Thyroid gland (tissue), 4 donors: Measurements from ENCODE around the gene TMEM30A. TPM values are rescaled to one million over a fixed set of nuclear protein-coding genes. Genes with fewer than 3 reads are reported as not detected.

Experiments
- DNase-seq, 2 donors: peaks; one replicate each; pipeline ENCODE4 v3.0.0-alpha.2; 2019
- H3K27ac ChIP-seq, 3 donors: fragments of 200-600 bp; sonication (generic); 1 replicate in 2 of 3; 2 replicates in 1 of 3; pipeline ENCODE4 v1.5.1; 2016 to 2019; ENCODE audit warnings: mild to moderate bottlenecking in 1 of 3, moderate library complexity in 1 of 3
- H3K27me3 ChIP-seq: fragments of 200-600 bp; sonication (generic); one replicate; pipeline ENCODE4 v1.5.1; 2019
- H3K36me3 ChIP-seq, 2 donors: fragments of 200-600 bp; sonication (generic); one replicate each; pipeline ENCODE4 v1.5.1; 2016 to 2019
- H3K4me1 ChIP-seq, 2 donors: fragments of 200-600 bp; sonication (generic); one replicate each; pipeline ENCODE4 v1.5.1; 2017 to 2019
- H3K4me3 ChIP-seq, 3 donors: fragments of 200-600 bp; sonication (generic); replicated peaks in 1 of 3; 1 replicate in 2 of 3; 2 replicates in 1 of 3; pipeline ENCODE4 v1.5.1; 2016; ENCODE audit warnings: mild to moderate bottlenecking in 1 of 3
- H3K9me3 ChIP-seq: fragments of 200-600 bp; sonication (generic); one replicate; pipeline ENCODE4 v1.5.1; 2017
- CTCF ChIP-seq, 6 experiments: fragments of 200-600 bp in 3 of 6; fragments of 450-650 bp in 3 of 6; sonication (generic) in 3 of 6; IDR thresholded peaks; one replicate each; pipeline ENCODE4 v1.5.1; 2016 to 2019; ENCODE audit warnings: antibody characterized with exemption in 6 of 6, mild to moderate bottlenecking in 2 of 6, inconsistent platforms in 1 of 6, moderate library complexity in 1 of 6
- POLR2A ChIP-seq, 2 donors: fragments of 450-650 bp; IDR thresholded peaks; one replicate each; pipeline ENCODE4 v1.6.1; 2017; ENCODE audit warnings: antibody characterized with exemption in 2 of 2, mild to moderate bottlenecking in 2 of 2, moderate library complexity in 1 of 2
- WGBS, 2 donors: methylation state at CpG; one replicate each; pipeline ENCODE4 v1.1.5; 2017; 5-methylcytosine and 5-hydroxymethylcytosine counted together
- intact Hi-C: fragments of 100-400 bp; cut with DNase I; formaldehyde crosslinking; loops from one replicate; pipeline ENCODE4 v1.15.1; 2023
- total RNA-seq, 4 donors: library from RNA; depleted of rRNA; stranded (reverse); fragments of >200 nt; gene quantifications; one replicate each; pipeline ENCODE4 v1.2.3, GENCODE V29; 2016

The TMEM30A gene
- total RNA-seq, 4 donors from 2014 or later = 82.0 to 142 (median 103) TPM

GRCh38 chr6:75204959-75205775, 79.4 kb downstream of the TMEM30A start:
- peak overlapping the region in 2 of 3 donors; percentile 31 to 41 for H3K4me3 ChIP-seq
- DNase-seq = peak; percentile 10 to 14
- 2 to 3% methylated on average over 24 to 41 of the region's 47 CpGs for WGBS, 2 donors
- H3K4me1 ChIP-seq = peaks cover 28 to 54% of the 10 kb centered on the region in 2 donors
- intact Hi-C loops = loop anchor here (5.0 kb wide), 2 partner anchors 453 to 1113 kb away; no protein-coding TSS in a partner anchor
- no peaks in the 10 kb centered on the region for H3K36me3 ChIP-seq
- no peaks in the 10 kb centered on the region for H3K9me3 ChIP-seq
- peak overlapping the region in 2 of 3 donors; percentile 60 to 67 for H3K27ac ChIP-seq
- H3K27me3 ChIP-seq = no peaks in the 10 kb centered on the region
- TF ChIP-seq POLR2A (IDR thresholded peaks at IDR 0.05) (no peak), CTCF (IDR thresholded peaks at IDR 0.05) (no peak)

- DNase-seq = peak; percentile 70 to 82
- Histone ChIP-seq H3K9me3 (no peaks in the 10 kb centered on the region), H3K27ac (peak overlapping the region in 2 of 3 donors; percentile 60 to 67), H3K4me1 (peaks cover 28 to 54% of the 10 kb centered on the region in 2 donors), H3K36me3 (no peaks in the 10 kb centered on the region), H3K27me3 (no peaks in the 10 kb centered on the region), H3K4me3 (peak overlapping the region in 1 of 3 donors; percentile 41)
- 3 to 4% methylated on average over 34 to 35 of the region's 35 CpGs for WGBS, 2 donors
- intact Hi-C loops = no loop called here
- TF ChIP-seq CTCF (IDR thresholded peaks at IDR 0.05) (peak; percentile 49 to 84 (median 69)), POLR2A (IDR thresholded peaks at IDR 0.05) (no peak)
Measured at GRCh38 chr6:75204217-75204958, 80.2 kb downstream of the TMEM30A start.

- WGBS, 2 donors = 59 to 70% methylated on average over 5 of the region's 5 CpGs
- no peaks in the 10 kb centered on the region for H3K36me3 ChIP-seq
Measured at GRCh38 chr6:75203721-75204120, 80.9 kb downstream of the TMEM30A start.

More at GRCh38 chr6:75203721-75204120, 80.9 kb downstream of the TMEM30A start:
- intact Hi-C loops = no loop called here
- Histone ChIP-seq H3K4me3 (no peak overlapping the region), H3K4me1 (peaks cover 27 to 53% of the 10 kb centered on the region in 2 donors), H3K27ac (peak overlapping the region in 1 of 3 donors; percentile 67), H3K27me3 (no peaks in the 10 kb centered on the region), H3K9me3 (no peaks in the 10 kb centered on the region)
- no peak for TF ChIP-seq POLR2A (IDR thresholded peaks at IDR 0.05)
- TF ChIP-seq CTCF (IDR thresholded peaks at IDR 0.05) = no peak
- DNase-seq = no peak

Other genes starting within 250 kb of the TMEM30A start
- 10 to 100 TPM; 17.2 to 52.9 (median 27.0) TPM for gene COL12A1, start 78.7 kb downstream of the TMEM30A start, total RNA-seq
- 100 to 1,000 TPM; 136 to 578 (median 341) TPM for gene COX7A2, start 41.0 kb downstream of the TMEM30A start, total RNA-seq
- gene FILIP1, start 209.0 kb upstream of the TMEM30A start, total RNA-seq = 1 to 10 TPM; 2.2 to 9.3 (median 5.1) TPM